Measurements from ENCODE around the gene SPTA1.

DNA sequence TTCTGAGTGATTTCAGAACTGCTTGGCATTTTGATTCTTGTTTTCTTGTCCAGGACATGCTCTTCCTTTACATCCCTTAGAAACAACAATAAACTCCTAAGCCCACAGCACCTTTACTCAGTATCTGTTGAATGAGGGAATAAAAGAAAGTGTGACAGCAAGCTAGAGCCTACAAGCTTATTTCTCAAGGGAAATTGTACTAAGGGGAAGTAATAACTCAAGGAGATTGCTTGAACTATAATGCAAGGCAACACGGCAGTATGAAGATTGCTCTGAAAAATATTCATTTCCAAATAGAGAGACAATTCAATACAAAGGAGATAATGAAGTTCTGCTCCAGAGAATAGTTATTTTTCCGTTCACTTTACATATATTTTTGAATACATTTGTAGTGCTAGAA lies 122.7 kb downstream of the SPTA1 start:
- TF ChIP-seq CTCF (IDR thresholded peaks at IDR 0.05) (no peak), POLR2A (IDR thresholded peaks at IDR 0.05) (no peak)

All from adrenal gland (tissue), 5 donors.